Activated CD4-positive, alpha-beta T cell treated with anti-CD3 and anti-CD28 coated beads, Interleukin-2, amount 50 U/mL, for 16 hours (primary cell): ENCODE results near the gene AGMO.

ENCODE experiments used
- DNase-seq: peaks from one replicate; pipeline ENCODE4 v3.0.0-alpha.2; 2020

Gene AGMO

GRCh38 chr7:15389073-15389472, 172.7 kb downstream of the AGMO start:
- no peak for DNase-seq

- no peak for DNase-seq
Measured at GRCh38 chr7:15378494-15379145, 183.2 kb downstream of the AGMO start.

GRCh38 chr7:15376600-15376999, 185.2 kb downstream of the AGMO start:
- no peak for DNase-seq

GRCh38 chr7:15370441-15370840, 191.4 kb downstream of the AGMO start:
- DNase-seq, result no peak

DNA sequence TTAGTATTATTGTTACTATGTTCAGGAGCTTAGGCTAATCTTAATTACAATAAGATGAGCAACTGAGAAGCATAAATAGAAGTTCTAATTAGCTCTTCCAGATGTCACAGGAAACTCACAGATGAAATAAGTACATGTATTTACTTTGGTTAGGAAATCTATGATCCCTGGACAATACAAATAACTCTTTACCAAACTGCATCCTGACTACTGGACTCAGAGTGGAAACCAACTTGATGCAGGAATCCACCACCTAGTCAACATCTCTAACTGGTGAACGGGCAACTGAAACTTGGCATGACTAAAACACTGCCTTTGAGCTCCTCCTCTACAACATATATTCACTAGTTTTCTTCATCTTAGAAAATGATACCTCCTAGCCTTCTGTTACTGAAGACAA, 193.2 kb downstream of the AGMO start:
- no peak for DNase-seq

- DNase-seq, result no peak
Measured at GRCh38 chr7:15367897-15368296, 193.9 kb downstream of the AGMO start.

- no peak for DNase-seq
Measured at GRCh38 chr7:15358112-15358511, 203.7 kb downstream of the AGMO start.

DNA sequence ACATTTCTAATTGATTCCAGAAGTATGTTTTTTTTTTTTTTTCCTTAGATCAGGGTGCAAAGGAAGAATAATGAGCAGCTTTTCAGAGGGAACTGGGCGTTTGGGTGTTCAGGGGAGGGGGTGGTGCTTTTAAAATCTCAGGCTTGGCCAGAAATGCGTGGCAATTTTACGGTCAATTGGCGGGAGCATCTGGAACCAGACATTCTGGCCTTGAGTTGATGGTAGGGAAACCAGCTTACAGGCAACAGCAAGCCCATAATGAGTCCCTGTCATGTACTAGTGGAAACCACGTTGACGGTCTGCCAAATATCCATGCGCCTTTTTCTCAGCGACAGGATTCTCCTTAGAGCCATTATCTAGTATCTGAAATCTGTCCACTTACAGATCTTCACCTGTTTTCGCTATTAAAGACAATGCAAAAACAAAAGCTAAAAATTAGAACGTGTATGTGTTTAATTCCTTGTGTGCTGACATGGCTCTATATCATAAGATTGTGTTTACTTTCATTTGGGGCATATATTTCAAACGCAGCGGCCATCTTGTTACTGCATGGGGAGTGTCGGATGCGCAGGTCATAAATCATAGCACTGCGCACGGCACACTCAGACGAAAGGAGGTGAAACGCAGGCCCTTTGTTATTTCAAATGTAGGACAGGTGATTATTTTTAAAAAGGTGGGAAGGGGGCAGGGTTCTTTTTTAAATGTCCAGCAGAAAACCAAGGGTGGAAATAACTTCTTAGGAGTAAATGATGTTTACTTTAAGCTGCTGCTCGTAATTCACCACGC, 209.2 kb downstream of the AGMO start:
- no peak for DNase-seq

DNA sequence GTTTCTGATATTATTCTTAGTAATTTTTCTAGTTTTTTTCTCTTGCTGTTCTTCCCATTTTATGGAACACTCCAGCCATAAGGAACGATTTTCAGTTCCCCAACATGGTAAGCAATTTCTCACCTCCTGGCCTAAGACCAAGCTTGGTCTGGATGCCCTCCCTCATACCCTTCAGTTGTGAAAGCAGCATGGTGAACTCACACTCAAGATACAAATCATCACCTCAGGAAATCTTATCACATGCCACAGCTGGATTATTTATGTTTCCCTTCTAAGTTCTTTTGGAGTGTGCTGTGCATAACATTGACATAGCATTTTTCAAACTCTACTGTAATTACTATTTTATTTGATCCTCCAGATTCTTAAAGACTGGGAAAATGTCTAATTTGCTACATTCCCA, 216.6 kb downstream of the AGMO start:
- DNase-seq, result no peak

DNA sequence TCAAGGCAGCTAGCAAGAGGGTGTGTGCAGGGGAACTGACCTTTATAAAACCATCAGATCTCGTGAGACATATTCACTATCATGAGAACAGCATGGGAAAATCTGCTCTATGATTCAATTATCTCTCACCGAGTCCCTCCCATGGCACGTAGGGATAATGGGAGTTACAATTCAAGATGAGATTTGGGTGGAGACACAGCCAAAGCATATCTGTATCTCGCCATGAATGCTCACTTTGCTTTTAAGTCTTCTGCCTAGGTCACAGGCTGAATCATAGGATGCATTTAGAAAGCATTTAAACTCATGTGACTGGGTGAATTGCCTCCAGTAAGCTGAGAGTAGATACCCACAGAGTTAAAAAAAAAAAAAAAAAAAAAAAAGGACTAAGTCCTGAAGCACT, 220.0 kb downstream of the AGMO start:
- DNase-seq, result no peak

- DNase-seq, result no peak
Measured at GRCh38 chr7:15336146-15336545, 225.7 kb downstream of the AGMO start.

DNA sequence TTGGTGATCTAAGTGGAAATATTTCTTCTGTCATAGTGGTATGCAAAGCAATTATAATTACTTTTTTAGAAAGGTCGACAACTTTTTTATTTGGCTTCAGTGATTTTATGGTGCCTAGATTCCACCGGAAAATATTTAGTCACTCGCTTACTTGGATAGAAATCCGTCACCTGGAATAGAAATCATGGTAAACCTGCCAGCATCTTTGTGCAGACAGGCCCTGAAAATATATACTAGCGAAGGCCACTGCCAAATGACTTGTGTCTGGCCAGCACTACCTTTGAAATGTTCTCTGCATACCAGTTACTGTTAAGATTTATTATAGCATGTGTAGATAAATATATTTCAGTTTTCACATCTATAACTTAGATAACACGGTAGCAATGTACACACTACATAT, 226.4 kb downstream of the AGMO start:
- no peak for DNase-seq

DNA sequence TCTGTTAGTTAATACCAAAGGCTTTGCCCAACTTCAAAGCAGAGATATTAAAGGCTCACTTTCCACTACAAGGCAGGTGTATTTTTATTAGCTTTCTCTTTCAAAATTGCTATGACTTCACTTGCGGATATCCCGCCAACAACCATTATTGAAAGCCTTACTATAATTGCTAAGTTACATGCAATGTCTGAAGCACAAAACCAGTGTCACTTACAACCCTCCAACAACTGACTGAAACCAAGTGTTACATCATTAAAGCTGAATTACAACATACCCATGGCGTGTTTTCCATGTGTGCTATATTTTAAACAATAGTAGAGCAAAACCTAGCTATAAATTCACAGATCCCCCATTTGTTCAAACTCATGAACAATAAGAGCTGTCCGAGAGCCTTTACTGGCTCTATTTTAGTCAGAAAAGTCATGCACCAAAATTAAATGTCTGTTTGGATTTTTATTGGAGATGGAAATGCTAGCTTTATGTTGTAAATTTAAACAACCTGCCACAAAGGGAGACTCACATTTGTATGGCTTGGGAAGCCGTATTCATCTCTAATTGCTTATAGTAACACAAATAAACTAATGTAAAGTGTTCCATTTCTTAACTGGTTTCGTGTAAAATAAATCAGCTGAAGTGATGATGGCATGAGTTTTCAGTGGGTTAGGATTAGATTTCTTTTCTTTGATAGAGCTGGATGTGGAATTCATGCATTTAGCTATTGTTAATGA, 227.1 kb downstream of the AGMO start:
- no peak for DNase-seq

DNA sequence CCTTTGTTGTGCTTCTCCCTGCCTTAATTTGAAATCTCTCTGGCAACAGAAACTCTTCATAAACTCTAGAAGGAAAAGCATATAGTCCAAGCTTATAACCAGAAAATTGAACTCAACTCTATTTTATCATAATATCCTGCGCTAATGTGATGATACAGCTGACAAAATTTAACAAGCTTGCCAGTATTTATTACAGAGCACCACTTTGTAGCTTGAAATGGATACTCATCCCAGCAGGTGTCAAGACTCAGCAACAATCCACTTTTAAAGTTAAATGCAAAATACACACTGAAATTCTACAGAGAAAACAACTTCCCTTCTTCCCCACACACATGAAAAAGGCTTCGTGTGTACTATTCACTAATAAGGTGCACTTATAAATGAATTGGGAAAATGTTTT, 228.9 kb downstream of the AGMO start:
- DNase-seq, result no peak

- no peak for DNase-seq
Measured at GRCh38 chr7:15330943-15331342, 230.9 kb downstream of the AGMO start.

GRCh38 chr7:15327001-15327400, 234.8 kb downstream of the AGMO start:
- no peak for DNase-seq

DNA sequence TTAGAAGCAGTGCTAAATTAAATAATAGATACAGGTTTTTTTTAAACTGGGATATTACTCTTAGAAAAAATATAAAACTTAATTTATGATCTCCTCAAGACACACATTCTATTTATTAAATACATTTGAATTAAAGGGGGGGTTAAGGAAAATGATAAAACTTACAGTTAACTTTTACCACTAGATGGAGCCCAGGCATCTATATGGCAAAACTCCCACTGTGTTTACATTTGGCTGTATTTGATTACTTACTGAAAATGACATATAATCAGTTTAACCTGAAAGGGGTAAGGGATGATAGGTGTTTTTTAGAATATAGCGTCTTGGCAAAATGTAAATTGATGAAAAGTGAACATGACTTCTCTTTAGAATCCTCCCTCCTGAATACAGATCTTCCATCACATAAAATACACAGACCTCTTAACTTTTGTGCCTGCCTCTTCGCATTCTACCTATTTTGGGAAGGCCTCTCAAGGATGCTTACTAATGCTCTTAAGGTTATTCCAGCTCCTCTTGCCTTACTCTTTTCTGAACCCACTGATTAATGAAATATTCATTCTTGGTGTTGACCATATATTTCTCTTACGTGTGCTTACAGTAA, 235.7 kb downstream of the AGMO start:
- no peak for DNase-seq

- DNase-seq, result no peak
Measured at GRCh38 chr7:15323550-15323949, 238.3 kb downstream of the AGMO start.

DNA sequence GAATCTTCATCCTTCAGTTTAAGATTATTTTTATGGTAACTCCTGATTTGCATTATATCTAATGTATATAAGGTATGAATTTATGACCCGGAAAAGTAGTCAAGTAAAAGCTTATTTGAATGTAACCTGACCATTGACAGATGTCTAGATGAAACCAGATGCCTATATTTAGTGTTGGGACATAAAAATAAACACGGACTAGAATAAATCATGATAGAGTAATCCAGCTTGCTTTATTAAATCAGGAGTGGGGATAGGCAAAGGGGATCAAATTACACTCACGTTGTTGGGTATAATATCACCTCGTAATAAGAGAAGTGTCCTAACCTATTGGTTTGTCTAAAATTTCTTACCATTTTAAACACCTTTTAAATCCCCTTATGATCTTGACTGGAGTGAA, 244.6 kb downstream of the AGMO start:
- no peak for DNase-seq

- no peak for DNase-seq
Measured at GRCh38 chr7:15315678-15316077, 246.1 kb downstream of the AGMO start.

DNA sequence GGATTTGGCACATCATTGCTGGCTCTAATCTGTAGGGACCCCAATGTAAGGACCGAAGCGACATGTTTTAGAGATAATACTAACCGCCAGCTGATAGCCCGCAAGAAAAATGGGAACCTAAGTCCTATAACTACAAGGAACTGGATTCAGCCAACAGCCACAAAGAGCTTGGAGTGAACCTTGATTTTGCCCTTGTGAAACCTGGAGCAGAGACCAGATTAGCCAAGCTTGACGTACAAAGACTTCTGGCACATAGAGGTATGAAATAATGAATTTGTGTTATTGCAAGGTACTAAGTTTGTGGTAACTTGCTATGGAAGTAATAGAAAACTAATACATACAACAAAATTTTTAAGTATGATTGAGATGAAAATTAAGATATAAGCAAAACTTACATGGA, 246.9 kb downstream of the AGMO start:
- no peak for DNase-seq

GRCh38 chr7:15313361-15313760, 248.5 kb downstream of the AGMO start:
- DNase-seq, result no peak

- no peak for DNase-seq
Measured at GRCh38 chr7:15309872-15310271, 251.9 kb downstream of the AGMO start.

- DNase-seq, result no peak
Measured at GRCh38 chr7:15308821-15309220, 253.0 kb downstream of the AGMO start.
